Stimulated activated CD8-positive, alpha-beta memory T cell treated with anti-CD3 and anti-CD28 coated beads, Interleukin-15, amount 100 ng/mL, for 4 hours (primary cell): ENCODE results near the gene G3BP1.
"Not testable (repeated sequence)": the region's sequence is repeated elsewhere in the genome, so short reads cannot be mapped to it uniquely, and the experiment has no call there.

Source experiments
- DNase-seq, 2 donors: peaks; one replicate each; pipeline ENCODE4 v3.0.0-alpha.2; 2020; ENCODE audit warnings: low read depth in 2 of 2

The G3BP1 gene

GRCh38 chr5:151771259-151772028 is at the start of gene G3BP1:
Gene G3BP1, plus strand, starts transcription at chr5:151771954. Its CDS starts 14,667 bp downstream, at chr5:151786621.
- DNase-seq = peak; percentile 96 to 100

GRCh38 chr5:151722546-151722945 is 49.2 kb upstream of the G3BP1 start:
- no peak for DNase-seq

GRCh38 chr5:151724360-151724759 is 47.4 kb upstream of the G3BP1 start:
- no peak for DNase-seq

- DNase-seq = not testable (repeated sequence)
These were observed 42.2 kb upstream of the G3BP1 start for GRCh38 chr5:151729597-151729996.

- DNase-seq = no peak
These were observed 41.4 kb upstream of the G3BP1 start for GRCh38 chr5:151730381-151730780.

- DNase-seq = no peak
These were observed 38.2 kb upstream of the G3BP1 start for GRCh38 chr5:151733358-151734063.

- DNase-seq = no peak
These were observed 37.7 kb upstream of the G3BP1 start for GRCh38 chr5:151734064-151734408.

- no peak for DNase-seq
These were observed 36.1 kb upstream of the G3BP1 start for GRCh38 chr5:151735646-151736045.

GRCh38 chr5:151737431-151737830 is 34.3 kb upstream of the G3BP1 start:
- no peak for DNase-seq

- DNase-seq = no peak
These were observed 33.5 kb upstream of the G3BP1 start for GRCh38 chr5:151738125-151738848.

GRCh38 chr5:151739395-151739794 is 32.4 kb upstream of the G3BP1 start:
- no peak for DNase-seq

GRCh38 chr5:151739939-151740335 is 31.8 kb upstream of the G3BP1 start:
- no peak for DNase-seq

- peak in 1 of 2 donors; percentile 16 for DNase-seq
These were observed 31.3 kb upstream of the G3BP1 start for GRCh38 chr5:151740336-151740942.

- DNase-seq = no peak
These were observed 30.8 kb upstream of the G3BP1 start for GRCh38 chr5:151740958-151741373.

- no peak for DNase-seq
These were observed 29.9 kb upstream of the G3BP1 start for GRCh38 chr5:151741678-151742423.

GRCh38 chr5:151742870-151743294 is 28.9 kb upstream of the G3BP1 start:
- DNase-seq = no peak

- DNase-seq = no peak
These were observed 28.2 kb upstream of the G3BP1 start for GRCh38 chr5:151743530-151743929.

GRCh38 chr5:151745071-151745705 is 26.6 kb upstream of the G3BP1 start:
- DNase-seq = peak in 1 of 2 donors; percentile 23

- DNase-seq = no peak
These were observed 21.6 kb upstream of the G3BP1 start for GRCh38 chr5:151750121-151750520.

- DNase-seq = no peak
These were observed 20.7 kb upstream of the G3BP1 start for GRCh38 chr5:151751091-151751490.

- DNase-seq = no peak
These were observed 20.2 kb upstream of the G3BP1 start for GRCh38 chr5:151751593-151751992.
